Measurements from ENCODE around the gene PCDHGC5.

DNA sequence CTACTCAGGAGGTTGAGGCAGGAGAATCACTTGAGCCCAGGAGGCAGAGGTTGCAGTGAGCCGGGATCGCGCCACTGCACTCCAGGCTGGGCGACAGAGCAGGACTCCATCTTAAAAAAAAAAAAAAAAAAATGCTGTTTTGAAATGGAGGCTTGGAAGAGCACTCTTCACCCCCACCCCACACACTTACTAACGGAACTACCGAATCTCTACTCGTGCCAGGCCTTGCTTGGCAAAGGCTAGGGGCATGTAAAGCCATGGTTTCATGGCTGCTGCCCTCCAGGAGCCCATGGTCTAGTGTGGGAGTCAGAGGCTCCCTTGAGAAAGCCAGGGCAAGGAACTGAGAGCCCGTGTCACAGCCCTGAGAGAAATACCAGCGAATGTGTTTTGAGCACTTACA is 21.3 kb downstream of the PCDHGC5 start:
- TF ChIP-seq FOXP2 (optimal IDR thresholded peaks at IDR 0.05; ENCODE audit: borderline replicate concordance, extremely low read depth, extremely low read length, insufficient read depth) = no peak
- TF ChIP-seq POLR2AphosphoS5 (IDR thresholded peaks at IDR 0.05; ENCODE audit: low read depth, low read length) = no peak
- TF ChIP-seq TAF1 (IDR thresholded peaks at IDR 0.05; ENCODE audit: borderline replicate concordance, insufficient read depth, low read length) = no peak
- TF ChIP-seq, protein P1, sequence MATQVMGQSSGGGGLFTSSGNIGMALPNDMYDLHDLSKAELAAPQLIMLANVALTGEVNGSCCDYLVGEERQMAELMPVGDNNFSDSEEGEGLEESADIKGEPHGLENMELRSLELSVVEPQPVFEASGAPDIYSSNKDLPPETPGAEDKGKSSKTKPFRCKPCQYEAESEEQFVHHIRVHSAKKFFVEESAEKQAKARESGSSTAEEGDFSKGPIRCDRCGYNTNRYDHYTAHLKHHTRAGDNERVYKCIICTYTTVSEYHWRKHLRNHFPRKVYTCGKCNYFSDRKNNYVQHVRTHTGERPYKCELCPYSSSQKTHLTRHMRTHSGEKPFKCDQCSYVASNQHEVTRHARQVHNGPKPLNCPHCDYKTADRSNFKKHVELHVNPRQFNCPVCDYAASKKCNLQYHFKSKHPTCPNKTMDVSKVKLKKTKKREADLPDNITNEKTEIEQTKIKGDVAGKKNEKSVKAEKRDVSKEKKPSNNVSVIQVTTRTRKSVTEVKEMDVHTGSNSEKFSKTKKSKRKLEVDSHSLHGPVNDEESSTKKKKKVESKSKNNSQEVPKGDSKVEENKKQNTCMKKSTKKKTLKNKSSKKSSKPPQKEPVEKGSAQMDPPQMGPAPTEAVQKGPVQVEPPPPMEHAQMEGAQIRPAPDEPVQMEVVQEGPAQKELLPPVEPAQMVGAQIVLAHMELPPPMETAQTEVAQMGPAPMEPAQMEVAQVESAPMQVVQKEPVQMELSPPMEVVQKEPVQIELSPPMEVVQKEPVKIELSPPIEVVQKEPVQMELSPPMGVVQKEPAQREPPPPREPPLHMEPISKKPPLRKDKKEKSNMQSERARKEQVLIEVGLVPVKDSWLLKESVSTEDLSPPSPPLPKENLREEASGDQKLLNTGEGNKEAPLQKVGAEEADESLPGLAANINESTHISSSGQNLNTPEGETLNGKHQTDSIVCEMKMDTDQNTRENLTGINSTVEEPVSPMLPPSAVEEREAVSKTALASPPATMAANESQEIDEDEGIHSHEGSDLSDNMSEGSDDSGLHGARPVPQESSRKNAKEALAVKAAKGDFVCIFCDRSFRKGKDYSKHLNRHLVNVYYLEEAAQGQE (IDR thresholded peaks at IDR 0.05; ENCODE audit: insufficient read depth in 1 of 2, low read depth in 2 of 2, low read length in 2 of 2) = no peak
- no peak for TF ChIP-seq SIN3A (IDR thresholded peaks at IDR 0.05; ENCODE audit: borderline replicate concordance, insufficient read depth, low read length)
